Testis (tissue), 2 donors: ENCODE data around the gene RNF213.

Experiments used
- POLR2A ChIP-seq: fragments of 450-650 bp; IDR thresholded peaks from one replicate; pipeline ENCODE4 v1.6.1; 2017; ENCODE audit warnings: antibody characterized with exemption, mild to moderate bottlenecking, moderate library complexity
- TF ChIP-seq, protein P1 (sequence below), 3 experiments: fragments of 450-650 bp in 2 of 3; fragments of 200-600 bp in 1 of 3; sonication (generic) in 1 of 3; IDR thresholded peaks; one replicate each; pipeline ENCODE4 v1.5.1; 2016 to 2019; ENCODE audit warnings: antibody characterized with exemption in 3 of 3, mild to moderate bottlenecking in 2 of 3, moderate library complexity in 1 of 3

DNA sequence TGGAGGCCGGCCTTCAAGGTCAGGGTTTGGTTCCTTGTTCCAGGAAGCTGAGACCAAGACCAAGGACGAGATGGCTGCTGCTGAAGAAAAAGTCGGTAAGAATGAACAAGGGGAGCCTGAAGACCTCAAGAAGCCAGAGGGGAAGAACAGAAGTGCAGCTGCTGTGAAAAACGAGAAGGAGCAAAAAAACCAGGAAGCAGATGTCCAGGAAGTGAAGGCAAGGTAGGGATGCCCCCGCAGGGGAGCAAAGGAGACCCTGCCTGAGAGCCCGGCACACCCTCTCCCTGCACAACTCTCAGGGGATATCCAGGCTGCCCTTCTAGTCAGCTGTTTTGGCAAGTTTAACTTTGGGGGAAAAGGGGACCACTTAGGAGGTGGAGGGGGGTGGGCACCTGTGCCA lies 29.0 kb downstream of the RNF213 start:
- TF ChIP-seq, protein P1, sequence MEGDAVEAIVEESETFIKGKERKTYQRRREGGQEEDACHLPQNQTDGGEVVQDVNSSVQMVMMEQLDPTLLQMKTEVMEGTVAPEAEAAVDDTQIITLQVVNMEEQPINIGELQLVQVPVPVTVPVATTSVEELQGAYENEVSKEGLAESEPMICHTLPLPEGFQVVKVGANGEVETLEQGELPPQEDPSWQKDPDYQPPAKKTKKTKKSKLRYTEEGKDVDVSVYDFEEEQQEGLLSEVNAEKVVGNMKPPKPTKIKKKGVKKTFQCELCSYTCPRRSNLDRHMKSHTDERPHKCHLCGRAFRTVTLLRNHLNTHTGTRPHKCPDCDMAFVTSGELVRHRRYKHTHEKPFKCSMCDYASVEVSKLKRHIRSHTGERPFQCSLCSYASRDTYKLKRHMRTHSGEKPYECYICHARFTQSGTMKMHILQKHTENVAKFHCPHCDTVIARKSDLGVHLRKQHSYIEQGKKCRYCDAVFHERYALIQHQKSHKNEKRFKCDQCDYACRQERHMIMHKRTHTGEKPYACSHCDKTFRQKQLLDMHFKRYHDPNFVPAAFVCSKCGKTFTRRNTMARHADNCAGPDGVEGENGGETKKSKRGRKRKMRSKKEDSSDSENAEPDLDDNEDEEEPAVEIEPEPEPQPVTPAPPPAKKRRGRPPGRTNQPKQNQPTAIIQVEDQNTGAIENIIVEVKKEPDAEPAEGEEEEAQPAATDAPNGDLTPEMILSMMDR (IDR thresholded peaks at IDR 0.05) = peak in 1 of 3 experiments; percentile 6
- TF ChIP-seq POLR2A = no peak
